Measurements from ENCODE around the gene PEX12. TPM values are rescaled to one million over a fixed set of nuclear protein-coding genes. Genes with fewer than 3 reads are reported as not detected.
A peak's percentile ranks its signal among the peaks of the same experiment; 100 is the strongest.

The PEX12 gene
- total RNA-seq, 4 donors from 2014 or later: 4.0 to 9.3 (median 5.7) TPM

DNA sequence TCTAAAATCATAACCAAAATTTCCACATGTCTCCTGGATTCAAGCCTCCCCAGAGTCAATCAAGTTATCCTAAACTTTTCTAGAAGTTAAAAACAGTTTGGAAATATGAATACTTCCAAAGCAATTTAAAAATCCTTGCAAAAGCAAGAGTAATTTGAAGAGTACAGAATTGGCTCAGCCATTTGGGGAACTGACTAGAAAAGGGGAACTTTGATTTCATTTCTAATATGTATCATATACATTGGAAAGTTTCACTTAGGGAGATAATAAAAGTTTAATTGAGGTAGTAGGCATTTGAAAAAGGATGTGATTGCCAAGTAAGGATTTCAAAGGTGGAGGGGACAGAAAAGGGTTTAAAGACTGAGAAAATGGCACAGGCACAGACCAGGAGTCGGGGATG is 31.9 kb downstream of the PEX12 start:
- H3K9me3 ChIP-seq: no peaks in the 10 kb centered on the region
- H3K4me1 ChIP-seq: no peaks in the 10 kb centered on the region
- no peak overlapping the region for H3K4me3 ChIP-seq
- no peak for DNase-seq (ENCODE audit: low spot score in 2 of 2)
- WGBS: 76% methylated on average over 1 of the region's 1 CpG
- no peaks in the 10 kb centered on the region for H3K36me3 ChIP-seq
- no peak overlapping the region for H3K27ac ChIP-seq
- no peak for TF ChIP-seq POLR2A (IDR thresholded peaks at IDR 0.05)
- no peak for TF ChIP-seq POLR2AphosphoS5 (IDR thresholded peaks at IDR 0.05)
- TF ChIP-seq EP300 (IDR thresholded peaks at IDR 0.05): no peak
- TF ChIP-seq, protein P1, sequence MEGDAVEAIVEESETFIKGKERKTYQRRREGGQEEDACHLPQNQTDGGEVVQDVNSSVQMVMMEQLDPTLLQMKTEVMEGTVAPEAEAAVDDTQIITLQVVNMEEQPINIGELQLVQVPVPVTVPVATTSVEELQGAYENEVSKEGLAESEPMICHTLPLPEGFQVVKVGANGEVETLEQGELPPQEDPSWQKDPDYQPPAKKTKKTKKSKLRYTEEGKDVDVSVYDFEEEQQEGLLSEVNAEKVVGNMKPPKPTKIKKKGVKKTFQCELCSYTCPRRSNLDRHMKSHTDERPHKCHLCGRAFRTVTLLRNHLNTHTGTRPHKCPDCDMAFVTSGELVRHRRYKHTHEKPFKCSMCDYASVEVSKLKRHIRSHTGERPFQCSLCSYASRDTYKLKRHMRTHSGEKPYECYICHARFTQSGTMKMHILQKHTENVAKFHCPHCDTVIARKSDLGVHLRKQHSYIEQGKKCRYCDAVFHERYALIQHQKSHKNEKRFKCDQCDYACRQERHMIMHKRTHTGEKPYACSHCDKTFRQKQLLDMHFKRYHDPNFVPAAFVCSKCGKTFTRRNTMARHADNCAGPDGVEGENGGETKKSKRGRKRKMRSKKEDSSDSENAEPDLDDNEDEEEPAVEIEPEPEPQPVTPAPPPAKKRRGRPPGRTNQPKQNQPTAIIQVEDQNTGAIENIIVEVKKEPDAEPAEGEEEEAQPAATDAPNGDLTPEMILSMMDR (IDR thresholded peaks at IDR 0.05): no peak
- peaks cover 14% of the 10 kb centered on the region for H3K27me3 ChIP-seq

DNA sequence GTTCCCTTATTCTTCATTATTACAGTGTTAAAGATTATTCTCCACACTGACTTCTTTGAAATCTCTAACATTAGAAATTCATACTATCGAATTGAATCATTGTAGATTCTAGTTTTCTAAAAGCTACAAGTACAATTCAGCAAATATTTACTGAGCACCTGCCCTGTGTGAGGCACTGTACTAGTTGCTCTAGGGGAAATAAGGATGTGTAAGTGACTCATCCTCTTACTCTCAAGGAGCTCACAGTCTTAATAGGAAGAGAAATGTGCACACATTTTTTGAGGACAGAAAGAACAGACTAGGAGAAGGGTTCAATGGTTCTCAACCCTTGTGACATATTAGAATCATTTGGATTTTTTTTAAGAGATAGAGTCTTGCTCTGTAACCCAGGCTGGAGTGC is 33.2 kb downstream of the PEX12 start:
- H3K27me3 ChIP-seq: peaks cover 4% of the 10 kb centered on the region
- no peak overlapping the region for H3K4me3 ChIP-seq
- H3K36me3 ChIP-seq: no peaks in the 10 kb centered on the region
- TF ChIP-seq EP300 (IDR thresholded peaks at IDR 0.05) (no peak), POLR2AphosphoS5 (IDR thresholded peaks at IDR 0.05) (no peak), POLR2A (IDR thresholded peaks at IDR 0.05) (no peak)
- TF ChIP-seq, protein P1 (IDR thresholded peaks at IDR 0.05): no peak
- WGBS: 58% methylated on average over 1 of the region's 1 CpG
- DNase-seq (ENCODE audit: low spot score in 2 of 2): no peak
- H3K4me1 ChIP-seq: no peaks in the 10 kb centered on the region
- H3K9me3 ChIP-seq: no peaks in the 10 kb centered on the region
- H3K27ac ChIP-seq: no peak overlapping the region

DNA sequence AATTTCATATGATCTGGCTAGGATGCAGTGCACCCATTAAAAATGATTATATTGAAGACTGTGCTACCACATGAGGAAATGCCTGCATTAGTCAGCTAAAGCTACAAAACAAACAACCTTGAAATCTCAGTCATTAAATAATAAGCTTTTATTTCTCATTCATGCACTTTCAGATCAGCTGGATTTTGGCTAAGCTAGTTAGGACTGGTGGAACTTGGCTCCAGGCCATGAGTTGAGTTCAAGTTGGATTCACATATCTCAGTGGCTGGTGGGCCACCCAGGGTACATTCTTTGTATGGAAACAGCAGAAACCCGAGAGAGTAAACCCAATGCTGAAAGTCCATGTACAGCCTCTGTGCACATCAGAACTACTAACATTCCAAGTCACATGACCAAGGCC is 34.5 kb downstream of the PEX12 start:
- H3K9me3 ChIP-seq: no peaks in the 10 kb centered on the region
- H3K27me3 ChIP-seq: no peaks in the 10 kb centered on the region
- no peak overlapping the region for H3K4me3 ChIP-seq
- no peak overlapping the region for H3K27ac ChIP-seq
- H3K4me1 ChIP-seq: peaks cover 8% of the 10 kb centered on the region
- DNase-seq (ENCODE audit: low spot score in 2 of 2): no peak
- TF ChIP-seq, protein P1 (IDR thresholded peaks at IDR 0.05): no peak
- TF ChIP-seq EP300 (IDR thresholded peaks at IDR 0.05): no peak
- TF ChIP-seq POLR2AphosphoS5 (IDR thresholded peaks at IDR 0.05): no peak
- no peak for TF ChIP-seq POLR2A (IDR thresholded peaks at IDR 0.05)
- WGBS: 50% methylated on average over 1 of the region's 1 CpG
- H3K36me3 ChIP-seq: no peaks in the 10 kb centered on the region

- H3K4me1 ChIP-seq: peaks cover 13% of the 10 kb centered on the region
- no peak overlapping the region for H3K4me3 ChIP-seq
- no peak for DNase-seq (ENCODE audit: low spot score in 2 of 2)
- no peaks in the 10 kb centered on the region for H3K27me3 ChIP-seq
- no peak for TF ChIP-seq EP300 (IDR thresholded peaks at IDR 0.05)
- TF ChIP-seq POLR2A (IDR thresholded peaks at IDR 0.05): no peak
- TF ChIP-seq, protein P1 (IDR thresholded peaks at IDR 0.05): no peak
- TF ChIP-seq POLR2AphosphoS5 (IDR thresholded peaks at IDR 0.05): no peak
- no peaks in the 10 kb centered on the region for H3K9me3 ChIP-seq
- H3K27ac ChIP-seq: no peak overlapping the region
- H3K36me3 ChIP-seq: no peaks in the 10 kb centered on the region
Observed at GRCh38 chr17:35542990-35543389, 35.4 kb downstream of the PEX12 start.

DNA sequence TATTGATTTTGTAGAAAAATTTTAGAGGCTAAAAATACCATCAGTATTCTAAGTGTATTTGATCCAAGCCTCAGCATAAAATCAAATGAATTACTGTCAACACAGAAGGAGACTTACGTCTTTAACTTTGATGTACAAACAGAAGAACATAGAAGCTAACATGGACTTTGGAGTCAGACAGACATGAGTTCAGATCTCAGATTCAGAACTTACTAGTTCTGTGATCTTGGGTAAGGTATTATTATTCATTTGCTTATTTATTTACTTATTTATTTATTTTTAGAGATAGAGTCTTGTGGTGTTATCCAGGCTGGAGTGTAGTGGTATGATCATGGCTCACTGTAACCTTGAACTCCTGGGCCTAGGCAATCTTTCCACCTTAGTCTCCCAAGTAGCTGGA is 36.9 kb downstream of the PEX12 start:
- peaks cover 14% of the 10 kb centered on the region for H3K4me1 ChIP-seq
- no peak for DNase-seq (ENCODE audit: low spot score in 2 of 2)
- WGBS: 62% methylated on average over 1 of the region's 1 CpG
- H3K27me3 ChIP-seq: no peaks in the 10 kb centered on the region
- H3K36me3 ChIP-seq: no peaks in the 10 kb centered on the region
- no peaks in the 10 kb centered on the region for H3K9me3 ChIP-seq
- peak overlapping the region; percentile 28 for H3K4me3 ChIP-seq
- TF ChIP-seq POLR2AphosphoS5 (IDR thresholded peaks at IDR 0.05) (no peak), EP300 (IDR thresholded peaks at IDR 0.05) (no peak), POLR2A (IDR thresholded peaks at IDR 0.05) (no peak)
- TF ChIP-seq, protein P1 (IDR thresholded peaks at IDR 0.05): no peak
- peak overlapping the region; percentile 31 for H3K27ac ChIP-seq
